Measurements from ENCODE around the gene THEM4.
"Not testable (repeated sequence)": the region's sequence is repeated elsewhere in the genome, so short reads cannot be mapped to it uniquely, and the experiment has no call there.

THEM4 gene

GRCh38 chr1:151924691-151925587, 15.6 kb upstream of the THEM4 start:
- DNase-seq: no peak

GRCh38 chr1:151923422-151923821, 14.1 kb upstream of the THEM4 start:
- DNase-seq: no peak

GRCh38 chr1:151920149-151920548, 10.8 kb upstream of the THEM4 start:
- DNase-seq: no peak

GRCh38 chr1:151918819-151919610, 9.7 kb upstream of the THEM4 start:
- no peak for DNase-seq

GRCh38 chr1:151918156-151918555, 8.8 kb upstream of the THEM4 start:
- DNase-seq: no peak

- no peak for DNase-seq
Observed at GRCh38 chr1:151916726-151917370, 7.5 kb upstream of the THEM4 start.

- DNase-seq: no peak
Observed at GRCh38 chr1:151915061-151915686, 5.9 kb upstream of the THEM4 start.

- no peak for DNase-seq
Observed at GRCh38 chr1:151914076-151914475, 4.8 kb upstream of the THEM4 start.

- DNase-seq: no peak
Observed at GRCh38 chr1:151912973-151913372, 3.7 kb upstream of the THEM4 start.

GRCh38 chr1:151908228-151908691, 1.1 kb downstream of the THEM4 start:
- no peak for DNase-seq

GRCh38 chr1:151907363-151908139, 1.8 kb downstream of the THEM4 start:
- DNase-seq: no peak

- not testable (repeated sequence) for DNase-seq
Observed at GRCh38 chr1:151906324-151906645, 3.0 kb downstream of the THEM4 start.

GRCh38 chr1:151905443-151906323, 3.6 kb downstream of the THEM4 start:
- DNase-seq: not testable (repeated sequence)

GRCh38 chr1:151905070-151905442, 4.3 kb downstream of the THEM4 start:
- DNase-seq: no peak

- no peak for DNase-seq
Observed at GRCh38 chr1:151902858-151903257, 6.5 kb downstream of the THEM4 start.

- DNase-seq: not testable (repeated sequence)
Observed at GRCh38 chr1:151900804-151901203, 8.5 kb downstream of the THEM4 start.

GRCh38 chr1:151898519-151898991, 10.8 kb downstream of the THEM4 start:
- no peak for DNase-seq

GRCh38 chr1:151897991-151898431, 11.3 kb downstream of the THEM4 start:
- no peak for DNase-seq

GRCh38 chr1:151893176-151893924, 16.0 kb downstream of the THEM4 start:
- no peak for DNase-seq

- no peak for DNase-seq
Observed at GRCh38 chr1:151892190-151892589, 17.1 kb downstream of the THEM4 start.

Data from DMS79 (cell line).